RWPE1 (cell line): ENCODE results near the gene MMP23B.
"Not testable (repeated sequence)": the region's sequence is repeated elsewhere in the genome, so short reads cannot be mapped to it uniquely, and the experiment has no call there.

Experiments
- CTCF ChIA-PET: fragments of 350-600 bp; sonication (Branson Sonifier 250); formaldehyde crosslinking; extraction: SDS; loops from one replicate; lab custom pipeline; 2021; lab: Yijun Ruan, JAX
- POLR2A ChIA-PET: fragments of 400-600 bp; formaldehyde crosslinking; extraction: SDS; loops from one replicate; lab custom pipeline; 2020; ENCODE audit warnings: antibody characterized with exemption; ENCODE audit not compliant: low non-redundant PET; lab: Yijun Ruan, JAX
- DNase-seq: peaks from one replicate; pipeline ENCODE4 v3.0.0; 2012; ENCODE audit warnings: low spot score
- H3K27ac ChIP-seq: fragments of 450-650 bp; 2 replicates; pipeline ENCODE4 v1.5.1; 2017
- TF ChIP-seq, protein P1 (sequence below): fragments of 450-650 bp; conservative IDR thresholded peaks from 2 replicates; pipeline ENCODE4 v1.5.1; 2017; ENCODE audit warnings: low read depth, mild to moderate bottlenecking

MMP23B gene

DNA sequence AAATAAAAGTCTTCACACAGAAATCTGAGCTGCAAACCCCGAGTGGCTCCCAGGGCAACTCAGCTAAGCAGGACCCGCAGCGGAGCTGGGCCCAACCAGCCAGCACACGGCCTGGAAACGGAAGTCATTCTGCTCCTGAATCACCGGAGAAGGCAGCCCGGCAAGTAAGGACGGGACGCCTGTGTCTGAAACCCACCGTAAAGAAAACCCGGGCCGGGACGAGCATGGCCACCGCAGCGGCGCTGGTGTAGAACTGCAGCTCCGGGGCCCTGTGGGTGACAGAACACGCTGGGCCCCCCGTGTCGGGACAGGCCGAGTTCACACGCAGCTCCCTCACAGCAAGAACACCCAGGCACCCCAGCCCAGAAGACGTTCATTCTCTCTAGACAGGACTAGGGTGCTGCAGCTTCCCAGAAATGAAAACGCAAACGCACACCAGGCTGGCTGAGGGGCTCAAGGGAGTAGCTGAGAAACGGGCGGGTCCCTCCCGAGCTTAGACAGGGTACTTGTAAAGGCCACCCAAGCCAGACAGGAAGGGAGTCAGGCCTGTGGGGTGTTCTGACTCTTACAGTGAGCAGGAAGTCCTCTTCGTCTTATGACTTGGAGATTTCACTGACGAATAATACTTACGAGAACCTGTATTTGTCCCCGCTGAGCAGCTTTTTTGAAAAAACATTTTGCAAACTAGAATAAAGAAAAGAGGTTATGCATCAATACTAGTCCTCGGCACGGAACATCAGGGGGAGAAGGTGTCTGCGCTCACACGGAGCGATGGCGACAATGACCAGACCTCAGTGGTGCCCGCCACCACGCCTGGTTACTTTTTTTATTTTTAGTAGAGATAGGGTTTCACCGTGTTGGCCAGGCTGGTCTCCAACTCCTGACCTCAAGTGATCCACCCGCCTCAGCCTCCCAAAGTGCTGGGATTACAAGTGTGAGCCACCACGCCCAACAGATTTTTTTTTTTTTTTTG is 37.8 kb downstream of the MMP23B start:
- ChIA-PET CTCF (interaction anchor here (0.7 kb wide), 2 partner anchors 105 to 115 kb away, joined by 3 to 4 read pairs; no protein-coding TSS in a partner anchor), POLR2A (no interaction called here)
- peak overlapping the region; percentile 25 for H3K27ac ChIP-seq

DNA sequence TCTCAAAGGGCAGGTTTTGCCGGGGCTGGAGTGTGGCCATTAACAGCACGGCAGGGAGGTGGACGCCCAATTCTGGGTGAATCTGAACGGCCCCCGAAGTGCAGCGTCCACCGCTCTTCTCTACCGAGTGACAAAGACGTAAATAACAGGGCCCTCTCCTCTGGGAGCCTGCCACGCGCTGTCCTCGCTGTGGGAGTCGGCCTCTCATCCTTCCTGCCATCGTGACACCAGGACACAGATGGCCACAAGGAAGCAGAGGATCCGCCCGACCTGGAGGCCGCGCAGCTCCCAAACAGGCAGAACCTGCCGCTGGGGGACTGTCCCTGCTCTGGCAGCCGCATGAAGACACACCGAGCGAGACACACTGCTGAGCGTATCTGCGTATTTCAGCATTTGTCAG is 38.9 kb downstream of the MMP23B start:
- ChIA-PET CTCF (no interaction called here), POLR2A (no interaction called here)
- DNase-seq, result no peak
- TF ChIP-seq, protein P1, sequence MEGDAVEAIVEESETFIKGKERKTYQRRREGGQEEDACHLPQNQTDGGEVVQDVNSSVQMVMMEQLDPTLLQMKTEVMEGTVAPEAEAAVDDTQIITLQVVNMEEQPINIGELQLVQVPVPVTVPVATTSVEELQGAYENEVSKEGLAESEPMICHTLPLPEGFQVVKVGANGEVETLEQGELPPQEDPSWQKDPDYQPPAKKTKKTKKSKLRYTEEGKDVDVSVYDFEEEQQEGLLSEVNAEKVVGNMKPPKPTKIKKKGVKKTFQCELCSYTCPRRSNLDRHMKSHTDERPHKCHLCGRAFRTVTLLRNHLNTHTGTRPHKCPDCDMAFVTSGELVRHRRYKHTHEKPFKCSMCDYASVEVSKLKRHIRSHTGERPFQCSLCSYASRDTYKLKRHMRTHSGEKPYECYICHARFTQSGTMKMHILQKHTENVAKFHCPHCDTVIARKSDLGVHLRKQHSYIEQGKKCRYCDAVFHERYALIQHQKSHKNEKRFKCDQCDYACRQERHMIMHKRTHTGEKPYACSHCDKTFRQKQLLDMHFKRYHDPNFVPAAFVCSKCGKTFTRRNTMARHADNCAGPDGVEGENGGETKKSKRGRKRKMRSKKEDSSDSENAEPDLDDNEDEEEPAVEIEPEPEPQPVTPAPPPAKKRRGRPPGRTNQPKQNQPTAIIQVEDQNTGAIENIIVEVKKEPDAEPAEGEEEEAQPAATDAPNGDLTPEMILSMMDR, result no peak
- peak overlapping the region; percentile 27; the same call in 1 of the 2 replicates for H3K27ac ChIP-seq

More for the DNA sequence above, 37.8 kb downstream of the MMP23B start:
- TF ChIP-seq, protein P1, result no peak
- no peak for DNase-seq

DNA sequence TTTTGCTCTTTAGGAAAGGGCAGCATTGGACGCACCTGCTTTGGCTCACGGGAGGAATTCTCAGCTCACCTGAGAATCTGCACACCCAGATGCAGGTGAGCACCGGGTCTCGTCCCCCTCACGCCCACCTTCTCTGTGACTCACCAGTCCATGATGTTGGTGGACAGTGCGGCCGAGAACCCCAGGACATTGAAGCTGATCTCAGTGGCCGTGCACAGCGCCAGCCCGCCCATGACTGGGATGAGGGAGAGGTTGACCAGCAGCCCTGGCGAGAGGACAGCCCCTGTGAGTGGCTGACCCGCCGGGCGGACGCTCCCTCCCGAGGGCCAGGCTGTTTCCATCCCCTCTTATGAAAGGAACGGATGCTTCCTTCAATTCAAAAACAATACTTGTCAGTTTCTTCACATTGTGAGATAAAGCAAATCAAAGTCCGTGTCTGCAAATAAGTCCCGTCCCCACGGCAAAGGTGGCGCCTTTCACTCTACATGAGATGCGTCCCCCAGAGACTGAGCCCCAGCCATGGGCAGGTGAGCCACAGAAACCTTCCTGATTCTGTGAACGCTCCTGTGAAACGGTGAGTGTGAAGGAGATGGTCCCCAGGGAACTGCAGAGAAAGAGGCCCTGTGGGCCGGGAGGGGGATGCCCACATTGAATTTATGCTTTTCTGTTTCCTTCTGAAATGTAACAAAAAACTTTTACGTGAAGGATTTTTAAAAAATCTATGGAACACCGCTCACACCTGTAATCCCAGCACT is 39.6 kb downstream of the MMP23B start:
- no peak for DNase-seq
- ChIA-PET CTCF (no interaction called here), POLR2A (no interaction called here)
- TF ChIP-seq, protein P1, result no peak
- peak overlapping the region; percentile 27; the same call in 1 of the 2 replicates for H3K27ac ChIP-seq

DNA sequence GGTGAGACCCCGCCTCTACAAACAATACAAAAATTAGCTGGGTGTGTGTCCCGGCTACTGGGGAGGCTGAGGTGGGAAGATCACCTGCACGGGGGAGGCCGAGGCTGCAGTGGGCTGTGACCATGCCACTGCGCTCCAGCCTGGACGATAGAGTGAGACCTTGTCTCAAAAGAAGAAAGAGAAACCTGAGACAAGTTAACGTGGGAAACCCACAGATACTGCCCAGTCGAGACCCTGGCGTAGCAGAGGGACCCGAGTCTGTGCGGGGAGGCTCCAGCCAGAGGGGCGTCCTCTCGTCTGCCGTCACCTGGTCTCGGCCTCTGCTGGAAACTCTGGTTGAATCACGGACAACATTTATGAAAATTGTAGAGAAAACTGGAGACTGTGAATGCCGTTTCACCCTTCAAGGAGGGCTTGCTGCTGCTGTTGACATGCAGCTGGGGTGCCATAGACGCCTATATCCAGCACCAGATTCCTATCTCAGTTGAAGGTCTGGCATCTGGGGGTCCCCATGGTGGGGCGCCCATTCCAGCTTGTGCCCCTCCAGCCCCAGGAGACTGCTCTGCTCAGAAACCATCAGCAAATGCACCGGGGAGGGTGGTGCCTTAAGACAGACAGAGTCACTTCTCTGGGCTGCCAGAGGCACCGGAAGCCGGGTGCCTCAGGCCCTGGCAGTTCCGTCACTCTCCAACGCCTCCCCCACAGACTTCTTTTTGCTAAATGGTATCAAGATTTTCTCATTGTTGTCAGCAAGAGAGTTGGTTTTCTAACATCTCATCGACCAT is 40.4 kb downstream of the MMP23B start:
- CTCF ChIA-PET, result no interaction called here
- POLR2A ChIA-PET, result no interaction called here
- DNase-seq, result no peak
- TF ChIP-seq, protein P1, result no peak
- H3K27ac ChIP-seq, result no peak overlapping the region

DNA sequence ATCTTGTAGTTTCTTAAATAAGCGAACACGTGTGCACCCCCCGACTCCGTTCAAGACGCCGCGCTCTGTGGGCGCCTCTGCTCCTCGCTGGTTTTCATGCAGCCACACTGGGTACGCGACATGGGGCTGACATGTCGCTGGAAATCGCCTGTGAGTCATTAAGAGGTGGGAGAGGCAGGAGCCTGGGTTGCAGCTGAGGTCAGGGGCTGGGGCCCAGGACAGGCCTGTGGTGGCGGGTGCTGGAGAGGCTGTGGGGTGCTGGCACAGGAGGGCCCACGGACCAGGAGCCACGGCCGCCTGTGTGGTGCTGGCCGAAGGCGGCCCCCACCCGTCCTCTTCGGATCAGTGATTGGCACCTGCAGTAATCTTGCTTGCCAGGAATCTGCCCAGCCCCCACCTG is 42.8 kb downstream of the MMP23B start:
- H3K27ac ChIP-seq, DNase-seq, POLR2A ChIA-PET, CTCF ChIA-PET: not testable (repeated sequence)

DNA sequence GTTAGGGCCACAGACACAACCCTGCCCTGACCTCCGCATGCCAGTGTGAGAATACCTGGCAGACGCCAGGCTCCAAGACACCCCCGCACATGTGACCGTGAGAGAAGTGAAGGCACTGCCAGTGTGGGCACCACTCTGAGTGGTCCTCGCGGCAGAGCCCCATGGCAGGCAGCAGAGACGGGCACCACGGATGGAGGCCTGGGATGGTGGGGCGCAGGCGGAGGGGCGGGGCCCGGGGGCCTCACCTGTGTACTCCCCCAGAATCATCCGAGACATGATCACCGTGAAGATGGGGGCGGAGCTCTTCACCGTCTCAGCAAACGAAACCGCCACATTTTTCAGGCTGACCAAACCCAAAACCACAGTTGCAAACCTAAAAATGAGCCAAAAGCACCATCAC is 43.2 kb downstream of the MMP23B start:
- H3K27ac ChIP-seq, POLR2A ChIA-PET, CTCF ChIA-PET, DNase-seq: not testable (repeated sequence)

DNA sequence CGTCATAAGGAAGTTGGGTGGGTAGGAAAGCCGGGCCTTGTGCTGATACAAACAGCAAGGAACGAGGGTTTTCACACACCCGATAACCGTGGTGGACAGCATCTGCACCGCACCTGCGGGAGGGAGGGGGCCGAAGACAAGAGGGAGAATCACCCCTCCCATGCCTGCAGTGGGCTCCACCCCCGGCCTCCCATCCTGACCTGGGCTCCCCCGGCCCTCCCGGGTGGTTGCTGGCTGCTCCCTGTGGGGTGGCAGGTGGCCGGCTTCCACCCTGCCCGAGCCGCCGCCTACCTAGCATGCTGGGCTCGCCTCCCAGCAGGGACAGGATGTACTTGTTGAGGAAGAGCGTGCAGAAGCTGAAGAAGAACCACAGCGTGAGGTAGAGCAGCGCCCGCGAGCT is 44.1 kb downstream of the MMP23B start:
- CTCF ChIA-PET, H3K27ac ChIP-seq, POLR2A ChIA-PET, DNase-seq: not testable (repeated sequence)
